Measurements from ENCODE around the gene NME5.

The NME5 gene

DNA sequence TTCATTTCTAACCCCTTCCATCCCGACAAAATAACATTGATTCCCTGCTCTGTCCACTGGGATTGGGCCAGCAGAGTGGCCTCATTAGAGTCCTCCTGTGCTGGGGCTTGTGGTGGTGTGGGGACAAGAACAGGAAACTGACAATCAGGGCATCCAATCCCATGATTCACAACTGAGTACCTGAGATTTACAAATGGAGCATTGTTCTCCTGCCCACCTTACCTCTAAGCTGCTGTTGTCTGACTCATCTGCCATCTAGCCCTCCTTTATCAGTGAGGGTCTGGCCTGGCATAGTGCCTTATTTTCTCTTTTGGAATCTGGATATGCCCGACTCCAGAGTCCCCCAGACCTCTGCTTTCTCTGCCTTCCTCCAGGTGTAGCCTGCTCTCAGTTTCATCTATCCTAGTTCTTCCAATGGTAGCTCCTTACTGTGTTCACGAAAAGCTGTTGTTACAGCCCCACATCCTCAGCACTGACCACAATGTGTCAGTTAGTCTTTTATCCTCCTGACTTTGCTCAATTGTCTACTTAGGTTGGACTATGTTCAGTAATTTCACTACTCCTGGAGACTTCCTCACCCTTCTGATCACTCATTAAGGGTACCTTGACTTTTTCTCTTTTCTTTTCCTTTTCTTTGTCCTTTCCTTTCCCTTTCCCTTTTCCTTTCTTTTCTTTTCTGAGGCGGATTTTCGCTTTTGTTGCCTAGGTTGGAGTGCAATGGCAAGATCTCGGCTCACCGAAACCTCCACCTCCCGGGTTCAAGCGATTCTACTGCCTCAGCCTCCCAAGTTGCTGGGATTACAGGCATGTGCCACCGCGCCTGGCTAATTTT lies 42.0 kb downstream of the NME5 start:
- H3K27ac Mint-ChIP-seq: no peak overlapping the region
- DNase-seq: no peak
- TF ChIP-seq, protein P1, sequence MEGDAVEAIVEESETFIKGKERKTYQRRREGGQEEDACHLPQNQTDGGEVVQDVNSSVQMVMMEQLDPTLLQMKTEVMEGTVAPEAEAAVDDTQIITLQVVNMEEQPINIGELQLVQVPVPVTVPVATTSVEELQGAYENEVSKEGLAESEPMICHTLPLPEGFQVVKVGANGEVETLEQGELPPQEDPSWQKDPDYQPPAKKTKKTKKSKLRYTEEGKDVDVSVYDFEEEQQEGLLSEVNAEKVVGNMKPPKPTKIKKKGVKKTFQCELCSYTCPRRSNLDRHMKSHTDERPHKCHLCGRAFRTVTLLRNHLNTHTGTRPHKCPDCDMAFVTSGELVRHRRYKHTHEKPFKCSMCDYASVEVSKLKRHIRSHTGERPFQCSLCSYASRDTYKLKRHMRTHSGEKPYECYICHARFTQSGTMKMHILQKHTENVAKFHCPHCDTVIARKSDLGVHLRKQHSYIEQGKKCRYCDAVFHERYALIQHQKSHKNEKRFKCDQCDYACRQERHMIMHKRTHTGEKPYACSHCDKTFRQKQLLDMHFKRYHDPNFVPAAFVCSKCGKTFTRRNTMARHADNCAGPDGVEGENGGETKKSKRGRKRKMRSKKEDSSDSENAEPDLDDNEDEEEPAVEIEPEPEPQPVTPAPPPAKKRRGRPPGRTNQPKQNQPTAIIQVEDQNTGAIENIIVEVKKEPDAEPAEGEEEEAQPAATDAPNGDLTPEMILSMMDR (IDR thresholded peaks at IDR 0.05): no peak

DNA sequence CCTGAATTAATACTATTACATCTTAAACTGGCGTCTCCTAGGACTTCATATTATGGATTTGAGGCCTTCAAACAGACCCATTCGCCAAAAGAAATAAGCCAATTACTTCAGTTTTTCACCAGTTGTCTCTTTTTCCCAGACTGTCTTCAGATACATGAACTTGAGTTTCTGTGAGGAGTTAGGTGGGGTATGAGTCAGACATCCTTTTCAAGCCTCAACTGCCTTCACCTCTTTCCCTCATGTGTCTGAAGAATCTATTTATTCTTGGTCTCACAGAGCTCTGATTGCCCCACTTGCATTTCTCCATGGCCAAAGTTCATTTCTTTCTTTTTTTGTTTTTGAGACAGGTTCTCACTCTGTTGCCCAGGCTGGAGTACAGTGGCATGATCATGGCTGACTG lies 42.9 kb downstream of the NME5 start:
- no peaks in the 10 kb centered on the region for H3K9me3 Mint-ChIP-seq
- no peak overlapping the region for H3K4me3 Mint-ChIP-seq
- TF ChIP-seq, protein P1 (IDR thresholded peaks at IDR 0.05): no peak
- H3K36me3 Mint-ChIP-seq (ENCODE audit: low read depth): no peaks in the 10 kb centered on the region
- H3K27me3 Mint-ChIP-seq (ENCODE audit: low read depth, poor library complexity): no peaks in the 10 kb centered on the region
- peaks cover 28% of the 10 kb centered on the region for H3K4me1 Mint-ChIP-seq
- no peak overlapping the region for H3K27ac Mint-ChIP-seq
- no peak for DNase-seq

More for the DNA sequence above, 42.0 kb downstream of the NME5 start:
- Mint-ChIP-seq H3K4me3 (no peak overlapping the region), H3K27me3 (ENCODE audit: low read depth, poor library complexity) (no peaks in the 10 kb centered on the region), H3K9me3 (no peaks in the 10 kb centered on the region), H3K4me1 (peaks cover 28% of the 10 kb centered on the region), H3K36me3 (ENCODE audit: low read depth) (no peaks in the 10 kb centered on the region)

DNA sequence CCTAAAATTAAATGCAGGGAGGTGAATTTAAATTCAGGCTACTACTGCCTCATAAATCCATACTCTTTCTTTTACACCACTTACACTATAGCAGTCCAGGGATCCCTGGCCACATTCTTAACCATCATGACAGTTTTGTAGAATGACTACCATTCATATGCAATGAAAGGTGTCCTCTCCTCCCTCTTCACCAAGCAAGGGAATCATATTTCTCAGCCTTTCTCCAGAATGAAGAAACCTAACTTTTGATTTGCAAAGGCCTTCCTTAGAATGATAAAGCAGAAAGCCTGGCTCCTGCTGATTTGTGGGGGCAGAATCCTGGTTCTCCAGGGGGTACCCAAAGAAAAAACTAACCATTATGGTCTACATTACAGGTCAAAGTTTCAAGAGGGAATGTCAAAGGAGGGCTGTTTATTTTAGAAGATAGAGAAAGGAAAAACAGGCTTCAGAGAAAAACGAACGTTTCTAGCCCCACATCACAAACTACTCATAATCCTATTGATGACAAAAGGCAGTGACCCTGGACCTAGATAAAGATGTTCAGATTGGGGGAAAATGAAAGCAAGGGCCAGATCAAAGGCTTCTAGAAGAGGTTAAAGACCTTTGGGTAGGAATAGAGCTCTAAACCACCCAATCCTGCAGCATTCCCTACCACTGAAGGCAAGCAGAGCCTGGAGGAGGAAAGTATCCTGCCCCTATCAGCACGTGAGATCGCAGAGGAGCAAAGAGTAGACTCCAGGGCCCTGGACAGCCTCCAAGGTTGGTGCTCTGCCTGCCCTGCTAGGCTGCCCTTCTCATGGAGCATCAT lies 43.9 kb downstream of the NME5 start:
- no peak overlapping the region for H3K4me3 Mint-ChIP-seq
- DNase-seq: no peak
- H3K36me3 Mint-ChIP-seq (ENCODE audit: low read depth): no peaks in the 10 kb centered on the region
- peak overlapping the region; percentile 33 for H3K27ac Mint-ChIP-seq
- no peaks in the 10 kb centered on the region for H3K27me3 Mint-ChIP-seq (ENCODE audit: low read depth, poor library complexity)
- TF ChIP-seq, protein P1 (IDR thresholded peaks at IDR 0.05): no peak
- no peaks in the 10 kb centered on the region for H3K9me3 Mint-ChIP-seq
- peaks cover 28% of the 10 kb centered on the region for H3K4me1 Mint-ChIP-seq

DNA sequence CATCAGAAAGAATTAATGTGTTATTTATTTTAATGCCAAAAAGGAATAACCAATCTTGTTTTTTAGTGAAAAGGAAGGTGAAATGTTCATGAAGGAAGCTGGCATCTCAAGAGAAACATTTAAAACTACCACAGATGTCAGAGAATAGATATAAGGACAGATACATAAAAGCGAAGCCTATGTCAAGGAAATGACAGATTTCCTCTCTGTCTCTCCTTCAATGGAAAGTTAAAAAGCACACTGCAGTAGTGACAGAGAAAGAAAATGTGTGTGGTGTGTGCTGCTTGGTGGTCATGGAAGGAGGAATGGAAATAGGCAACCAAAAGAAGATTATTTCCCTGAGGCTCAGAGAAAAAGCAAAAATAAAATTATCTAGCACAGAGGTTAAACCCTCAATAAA lies 46.2 kb downstream of the NME5 start:
- Mint-ChIP-seq H3K36me3 (ENCODE audit: low read depth) (no peaks in the 10 kb centered on the region), H3K27ac (no peak overlapping the region), H3K9me3 (no peaks in the 10 kb centered on the region), H3K4me1 (peaks cover 28% of the 10 kb centered on the region), H3K4me3 (no peak overlapping the region), H3K27me3 (ENCODE audit: low read depth, poor library complexity) (no peaks in the 10 kb centered on the region)
- no peak for DNase-seq
- TF ChIP-seq, protein P1 (IDR thresholded peaks at IDR 0.05): no peak

DNA sequence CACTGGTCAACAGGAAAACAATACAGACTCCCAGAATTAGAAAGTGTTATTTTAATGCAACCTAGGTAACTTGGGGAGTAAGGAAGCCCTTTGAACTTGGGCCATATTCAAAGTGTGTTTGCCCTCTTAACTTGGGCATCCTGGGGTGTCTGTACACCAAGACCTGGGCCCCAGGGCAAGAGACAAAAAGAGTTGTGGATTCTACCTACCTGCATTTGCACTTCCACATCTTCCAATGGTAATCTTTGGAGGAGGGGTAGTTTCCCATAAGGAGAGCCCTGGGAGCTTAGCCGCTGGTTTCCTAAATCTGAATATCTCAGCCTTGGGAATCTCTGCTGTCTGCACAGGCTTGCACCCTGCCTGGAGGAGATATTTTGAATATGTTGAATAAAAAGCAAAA lies 46.9 kb downstream of the NME5 start:
- H3K4me3 Mint-ChIP-seq: no peak overlapping the region

More for the DNA sequence above, 46.9 kb downstream of the NME5 start:
- DNase-seq: no peak
- TF ChIP-seq, protein P1 (IDR thresholded peaks at IDR 0.05): no peak
- peaks cover 28% of the 10 kb centered on the region for H3K4me1 Mint-ChIP-seq
- H3K27me3 Mint-ChIP-seq (ENCODE audit: low read depth, poor library complexity): no peaks in the 10 kb centered on the region
- no peaks in the 10 kb centered on the region for H3K36me3 Mint-ChIP-seq (ENCODE audit: low read depth)
- no peaks in the 10 kb centered on the region for H3K9me3 Mint-ChIP-seq
- H3K27ac Mint-ChIP-seq: no peak overlapping the region

Data from nephron progenitor cell (in vitro differentiated cells).